SIG-M5 (cell line): Measurements from ENCODE around the gene HIPK2.

Experiments used
- DNase-seq: peaks from one replicate; lab custom pipeline; 2025; lab: John Stamatoyannopoulos, UW

Gene HIPK2

DNA sequence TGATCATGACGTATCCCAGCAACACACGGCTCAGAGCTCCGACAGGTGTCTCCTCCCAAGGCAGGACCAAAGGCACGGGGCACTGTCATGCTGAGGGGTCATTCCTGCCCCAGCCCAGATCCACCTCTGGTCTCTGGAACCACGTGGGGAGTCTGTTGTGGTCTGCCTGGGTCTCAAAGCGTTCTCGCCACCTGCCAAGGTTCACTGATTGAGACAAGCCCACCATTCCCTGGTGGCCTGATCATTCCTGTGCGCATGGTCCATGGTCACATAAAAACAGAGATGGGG, 83.5 kb downstream of the HIPK2 start:
- no peak for DNase-seq

DNA sequence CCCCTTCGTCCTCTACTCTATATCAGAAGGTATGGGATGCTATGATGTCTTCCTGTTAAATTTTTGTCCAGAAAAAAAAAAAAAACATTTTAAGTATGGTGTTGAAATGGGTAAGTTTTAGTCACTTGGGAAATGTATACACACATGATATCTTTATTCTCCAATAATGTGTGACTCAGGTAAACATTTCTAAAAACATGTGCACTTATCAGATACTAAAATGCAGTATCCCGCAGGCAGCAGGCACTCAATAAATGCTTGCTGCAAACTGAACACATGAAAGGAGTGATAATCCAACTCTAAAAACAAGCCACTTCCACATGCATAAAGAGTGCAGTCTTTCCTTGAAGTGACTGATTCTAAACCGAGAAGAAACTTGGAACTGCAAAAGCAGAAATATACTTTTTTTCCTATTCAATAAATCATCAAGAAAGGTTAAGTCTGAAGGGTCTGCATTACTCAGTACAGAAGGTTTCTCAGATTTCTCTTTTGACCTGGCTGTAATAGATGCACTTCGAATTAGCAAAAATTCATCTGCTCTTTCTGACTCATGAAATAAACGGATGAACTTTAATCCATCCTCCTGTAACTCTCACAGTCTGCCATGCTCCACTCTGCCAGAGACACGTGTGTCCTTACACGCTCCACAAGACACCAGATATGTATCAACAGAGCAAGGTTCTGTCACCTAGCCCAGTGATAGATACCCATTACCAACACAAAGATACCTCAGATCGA, 84.0 kb downstream of the HIPK2 start:
- no peak for DNase-seq

DNA sequence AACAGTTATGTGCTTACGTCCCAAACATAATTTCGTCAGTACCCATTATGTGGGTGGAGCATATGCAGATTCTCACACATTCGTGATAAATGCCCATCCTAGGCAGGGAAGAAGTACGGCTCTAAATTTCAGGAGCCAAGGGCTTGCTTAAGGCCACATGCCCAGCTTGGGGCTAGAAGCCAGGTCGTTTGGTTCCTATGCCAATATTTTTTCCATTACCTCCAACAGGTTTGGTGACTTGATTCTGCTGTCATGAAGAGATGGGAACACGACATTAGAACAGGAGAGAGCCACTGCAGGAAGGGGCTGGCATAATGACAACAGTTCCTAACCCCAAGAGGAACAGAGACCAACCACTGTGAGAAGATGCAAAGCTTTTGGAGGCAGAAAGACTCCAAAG, 85.1 kb downstream of the HIPK2 start:
- no peak for DNase-seq

DNA sequence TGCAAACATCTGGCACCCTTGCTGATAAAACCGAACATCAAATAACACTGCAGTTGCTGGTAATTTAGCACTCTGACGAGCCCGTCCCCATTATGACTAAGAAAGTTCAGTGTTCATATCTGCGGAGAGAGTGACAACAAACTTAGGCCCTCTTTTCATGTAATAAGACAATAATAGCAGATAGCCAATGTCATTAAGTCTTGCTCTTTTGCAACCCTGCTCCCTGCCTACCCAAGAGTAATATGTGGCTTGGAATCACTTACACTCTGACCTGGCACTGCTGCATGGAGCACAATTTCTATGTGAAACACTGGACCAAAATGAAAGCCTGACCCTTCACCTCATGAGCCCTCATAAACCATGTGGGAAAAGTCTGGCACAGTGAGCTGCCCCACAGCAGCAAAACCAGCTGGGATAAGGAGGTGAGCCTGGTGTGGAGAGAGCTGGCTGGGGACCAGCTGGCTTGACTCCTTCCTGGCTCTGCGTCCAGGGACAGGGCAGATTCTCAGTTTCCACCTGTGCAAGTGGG, 86.5 kb downstream of the HIPK2 start:
- DNase-seq, result no peak

DNA sequence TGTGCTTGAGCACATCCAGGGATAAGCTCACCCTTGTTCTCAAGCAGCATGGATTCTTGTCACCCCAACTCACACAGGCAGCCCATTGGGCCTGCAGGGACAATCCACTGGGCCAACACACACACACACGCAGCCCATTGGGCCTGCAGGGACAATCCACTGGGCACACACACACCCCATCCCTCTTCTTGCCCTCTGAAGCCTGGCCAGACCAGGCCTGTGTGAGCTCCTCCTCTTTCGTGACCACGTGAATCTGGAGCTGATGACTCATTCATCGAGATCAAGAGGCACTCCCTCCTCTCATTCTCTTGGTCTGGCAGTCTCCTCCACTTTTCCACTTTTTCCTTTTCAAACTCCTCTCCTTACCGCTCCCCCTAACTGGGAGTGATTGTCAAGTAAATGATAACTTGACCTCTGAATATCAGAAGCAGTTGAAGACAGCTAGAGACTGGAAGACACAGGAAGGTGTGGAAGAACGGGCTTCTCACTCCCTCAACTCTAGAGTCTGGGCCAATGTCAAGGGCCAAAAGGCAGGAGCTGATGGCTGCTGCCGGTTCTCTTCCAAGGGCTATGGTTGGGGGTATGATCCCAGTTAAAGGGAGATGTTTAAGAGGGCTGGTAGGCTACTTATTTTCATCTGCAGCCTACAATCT, 89.7 kb downstream of the HIPK2 start:
- DNase-seq, result no peak

DNA sequence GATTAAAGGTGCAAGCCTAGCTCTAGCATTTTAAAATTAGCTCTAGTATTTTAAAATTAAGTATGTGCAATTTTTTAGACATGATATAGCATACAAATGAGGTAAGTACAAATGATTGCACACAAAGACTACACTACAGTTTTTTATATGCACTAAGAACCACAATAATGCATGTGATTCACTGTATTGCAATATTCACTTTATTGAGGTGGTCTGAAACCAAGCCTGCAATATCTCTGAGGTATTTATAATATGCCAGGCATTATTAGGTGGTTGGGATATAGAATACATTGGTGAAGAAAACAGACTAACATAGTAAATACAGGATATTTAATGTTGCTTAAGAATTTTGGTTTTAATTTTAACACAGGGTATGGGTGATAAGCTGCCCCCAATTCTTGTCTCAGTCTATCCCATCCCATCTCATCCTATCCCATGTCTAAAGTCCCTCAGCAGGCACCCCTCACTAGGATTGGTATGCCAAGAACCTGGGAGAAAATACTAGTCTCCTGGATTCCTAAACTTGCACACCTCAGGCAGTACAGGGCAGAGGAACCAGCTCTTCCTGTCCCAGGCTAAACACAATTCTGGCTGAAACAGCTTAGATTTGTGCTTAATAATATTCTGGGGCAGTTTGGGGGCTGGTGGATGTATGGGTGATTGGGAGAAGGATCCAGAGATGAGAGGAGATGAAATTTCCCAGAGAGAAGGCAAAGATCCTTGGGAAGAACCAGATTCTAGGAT, 90.4 kb downstream of the HIPK2 start:
- DNase-seq, result no peak

DNA sequence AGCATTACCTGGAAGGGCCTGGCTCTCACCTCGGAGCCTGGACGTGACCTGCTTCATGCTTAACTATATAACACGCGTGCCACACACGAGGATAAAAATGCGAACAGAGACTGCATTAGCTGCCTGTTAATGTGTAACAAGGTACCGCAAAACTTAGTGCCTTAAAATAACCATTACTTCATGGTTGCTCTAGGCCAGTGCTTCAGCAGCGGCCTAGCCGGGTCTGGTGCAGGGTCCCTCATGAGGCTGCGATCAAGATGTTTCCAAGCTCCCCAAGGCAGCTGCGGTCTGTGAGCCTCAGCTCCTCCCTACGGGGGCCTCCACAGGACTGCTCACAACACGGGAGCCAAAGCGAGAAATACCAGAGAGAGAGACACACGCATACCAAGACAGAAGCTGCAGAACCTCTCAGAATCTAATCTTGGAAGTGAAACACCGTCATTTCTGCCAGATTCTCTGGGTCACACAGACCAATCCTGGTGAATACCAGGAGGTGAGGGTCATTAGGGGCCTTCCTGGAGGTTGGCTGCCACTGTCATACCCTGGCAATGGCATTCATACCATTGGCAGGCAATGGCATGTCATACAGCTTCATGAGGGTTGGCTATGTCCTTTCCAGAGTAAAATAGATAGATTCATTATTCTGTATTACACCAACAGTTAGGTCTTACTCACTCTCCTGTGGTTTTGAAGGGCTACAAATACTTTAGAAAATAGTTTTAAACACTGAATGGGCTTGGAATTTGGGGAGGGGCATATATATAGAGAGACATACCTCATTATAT, 94.5 kb downstream of the HIPK2 start:
- DNase-seq, result no peak

DNA sequence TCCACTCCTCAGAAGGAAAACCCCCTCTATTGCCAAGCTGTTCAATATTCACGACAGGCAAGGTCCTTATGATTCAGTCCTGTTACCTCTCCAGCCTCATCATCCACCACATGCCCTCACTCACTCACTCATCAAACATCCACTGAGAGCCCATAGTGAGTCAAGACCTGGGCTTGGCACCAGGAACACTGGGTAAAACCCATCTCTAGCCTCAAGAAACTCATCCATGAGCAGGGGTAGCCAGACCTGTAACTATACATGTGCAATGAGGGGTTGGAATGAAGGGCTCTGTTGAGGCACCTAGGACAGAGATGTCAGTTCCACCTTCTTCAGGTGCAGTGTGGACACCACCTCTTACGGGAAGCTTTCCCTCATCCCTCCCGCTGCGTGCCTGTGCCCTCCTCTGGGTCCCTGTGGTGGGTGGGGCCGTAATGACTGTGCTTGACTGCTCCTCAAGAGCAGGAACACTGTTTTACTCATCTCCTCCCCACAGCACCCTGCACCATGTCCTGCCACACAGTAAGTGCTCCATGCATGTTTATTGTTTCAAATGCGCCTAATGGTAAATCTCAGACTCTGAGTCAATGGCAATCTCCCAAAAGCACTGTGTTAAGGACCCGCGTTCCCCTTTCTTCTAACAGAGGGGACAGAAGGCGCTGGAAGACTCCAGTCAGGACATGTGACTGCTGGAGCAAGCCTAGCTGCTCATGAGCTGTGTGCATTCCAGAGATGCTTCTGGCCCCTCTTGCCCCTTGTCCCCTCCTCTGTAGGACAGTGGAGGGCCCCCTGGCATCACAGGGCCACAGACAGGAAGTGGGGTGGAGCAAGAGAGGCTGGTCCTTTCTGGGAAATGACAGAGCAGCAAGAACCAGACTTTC, 95.4 kb downstream of the HIPK2 start:
- no peak for DNase-seq

DNA sequence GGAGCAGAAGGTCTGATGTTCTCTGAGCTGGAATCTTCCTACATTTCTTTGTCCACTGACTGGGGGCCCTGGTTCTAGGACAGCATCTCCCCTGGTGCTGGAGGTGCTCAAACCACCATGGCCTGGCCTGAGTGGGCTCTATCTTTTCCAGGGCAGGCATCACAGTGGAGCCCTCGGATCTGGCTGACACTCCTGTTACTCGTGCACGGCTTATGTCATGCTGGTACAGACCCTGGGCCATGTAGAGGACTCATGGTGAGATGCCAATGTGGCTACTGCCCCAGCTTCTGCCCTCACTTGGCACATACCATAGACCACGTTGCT, 96.0 kb downstream of the HIPK2 start:
- DNase-seq, result no peak

DNA sequence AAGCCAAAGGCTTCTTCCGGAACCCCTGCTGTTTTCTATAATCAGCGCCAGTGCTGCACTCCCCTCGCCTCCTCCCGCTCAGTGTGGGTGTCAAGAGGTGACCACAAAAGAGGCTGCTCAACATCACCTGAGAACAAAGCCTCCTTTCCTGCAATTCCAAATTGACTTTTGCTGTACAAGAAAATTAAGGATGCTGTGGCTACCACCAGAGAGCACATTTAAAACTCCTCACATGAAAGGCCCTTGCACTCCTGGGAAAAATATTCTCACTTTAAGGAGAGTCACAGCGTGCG, 96.4 kb downstream of the HIPK2 start:
- no peak for DNase-seq

DNA sequence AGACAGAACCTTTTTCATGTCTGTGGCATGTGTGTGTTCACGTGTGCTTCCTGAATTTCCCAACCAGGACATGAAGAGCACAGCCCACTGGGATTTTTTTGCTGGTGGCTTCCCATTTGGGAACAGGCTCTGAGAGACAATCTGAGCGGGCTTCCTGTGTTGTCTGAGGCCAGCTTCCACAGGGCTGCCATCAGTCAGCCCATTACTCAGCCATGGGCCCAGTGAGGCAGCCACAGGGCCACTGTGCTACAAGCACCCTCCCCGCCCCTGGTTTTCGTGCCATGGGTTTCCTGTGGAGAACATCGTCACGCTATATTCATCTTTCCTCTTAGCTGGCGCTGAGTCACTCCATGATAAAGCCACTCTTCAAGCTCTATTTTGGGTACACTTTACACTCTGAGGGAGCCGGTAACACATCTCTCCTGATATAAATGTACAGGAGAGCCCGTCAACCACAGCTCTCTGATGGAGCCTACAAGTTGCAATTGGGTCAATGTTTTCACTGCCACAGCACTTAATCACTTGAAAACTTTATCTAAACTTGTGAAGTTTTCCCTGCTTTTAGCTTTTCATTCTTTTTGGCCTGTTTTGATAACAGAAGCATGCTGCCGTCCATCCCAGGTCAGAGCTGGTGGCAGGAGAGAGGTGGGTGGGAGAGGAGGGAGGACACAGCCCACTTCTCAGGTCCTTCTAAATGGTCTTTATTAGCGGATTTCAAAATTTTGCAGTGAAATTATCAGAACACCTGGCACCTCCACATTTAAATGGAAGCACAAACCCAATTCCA, 96.9 kb downstream of the HIPK2 start:
- peak; percentile 27 for DNase-seq

DNA sequence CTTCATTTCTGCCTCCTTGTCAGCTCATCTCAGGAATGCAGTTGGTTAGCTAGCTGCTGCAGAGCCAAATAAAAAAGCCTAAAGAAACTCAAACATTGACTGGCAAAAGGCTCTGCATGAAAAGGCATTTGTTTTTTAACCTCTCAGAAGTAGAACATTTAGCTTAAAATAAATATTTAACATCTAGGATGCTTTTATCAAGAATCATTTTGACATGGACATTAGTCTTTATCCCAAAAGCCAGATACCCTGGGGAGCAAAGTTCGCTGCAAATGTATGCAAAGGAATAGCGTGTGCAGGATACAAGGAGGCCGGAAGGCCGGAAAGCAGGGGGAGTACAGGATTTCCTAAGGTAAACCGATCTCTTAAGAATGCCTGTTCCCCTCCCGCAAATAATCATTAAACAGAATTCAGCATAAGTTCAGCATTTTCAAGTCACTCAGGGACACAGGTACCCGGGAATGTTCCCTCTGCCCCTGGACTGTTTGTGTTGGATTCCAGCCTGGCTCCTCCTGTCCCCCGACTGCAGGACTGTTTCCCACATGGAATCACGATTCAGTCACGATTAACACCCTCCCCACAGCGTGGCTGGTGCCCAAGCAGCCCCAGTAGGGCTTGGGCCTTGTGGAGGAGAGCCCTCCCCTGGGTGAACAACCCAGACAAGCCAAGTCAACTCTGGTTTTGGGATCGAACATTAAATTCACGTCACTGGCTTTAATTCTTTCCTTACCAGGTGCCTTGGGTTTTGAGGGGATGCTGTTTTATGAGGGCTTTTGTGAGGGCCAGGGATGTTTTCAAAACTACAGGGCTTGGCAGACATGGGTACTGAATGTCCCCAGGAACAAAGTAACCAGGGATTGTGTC, 97.8 kb downstream of the HIPK2 start:
- no peak for DNase-seq

DNA sequence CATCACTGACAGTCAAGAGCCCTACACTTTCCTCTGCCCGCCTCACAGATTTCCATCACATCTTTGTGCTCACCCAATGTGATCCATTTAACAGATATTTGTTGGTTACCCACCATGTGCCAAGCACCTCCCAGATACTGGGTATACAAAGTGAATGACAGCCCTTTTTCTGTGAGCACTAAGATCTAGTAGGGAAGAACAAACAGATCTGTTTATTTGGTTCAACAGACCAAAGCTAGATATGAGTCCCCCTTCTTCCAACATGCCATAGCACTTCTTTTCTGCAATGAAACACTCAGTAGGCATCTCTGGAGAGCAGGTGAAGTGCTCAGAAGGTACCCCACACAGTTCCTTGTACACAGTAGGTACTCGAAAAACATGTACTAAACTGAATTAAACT, 101.4 kb downstream of the HIPK2 start:
- no peak for DNase-seq

DNA sequence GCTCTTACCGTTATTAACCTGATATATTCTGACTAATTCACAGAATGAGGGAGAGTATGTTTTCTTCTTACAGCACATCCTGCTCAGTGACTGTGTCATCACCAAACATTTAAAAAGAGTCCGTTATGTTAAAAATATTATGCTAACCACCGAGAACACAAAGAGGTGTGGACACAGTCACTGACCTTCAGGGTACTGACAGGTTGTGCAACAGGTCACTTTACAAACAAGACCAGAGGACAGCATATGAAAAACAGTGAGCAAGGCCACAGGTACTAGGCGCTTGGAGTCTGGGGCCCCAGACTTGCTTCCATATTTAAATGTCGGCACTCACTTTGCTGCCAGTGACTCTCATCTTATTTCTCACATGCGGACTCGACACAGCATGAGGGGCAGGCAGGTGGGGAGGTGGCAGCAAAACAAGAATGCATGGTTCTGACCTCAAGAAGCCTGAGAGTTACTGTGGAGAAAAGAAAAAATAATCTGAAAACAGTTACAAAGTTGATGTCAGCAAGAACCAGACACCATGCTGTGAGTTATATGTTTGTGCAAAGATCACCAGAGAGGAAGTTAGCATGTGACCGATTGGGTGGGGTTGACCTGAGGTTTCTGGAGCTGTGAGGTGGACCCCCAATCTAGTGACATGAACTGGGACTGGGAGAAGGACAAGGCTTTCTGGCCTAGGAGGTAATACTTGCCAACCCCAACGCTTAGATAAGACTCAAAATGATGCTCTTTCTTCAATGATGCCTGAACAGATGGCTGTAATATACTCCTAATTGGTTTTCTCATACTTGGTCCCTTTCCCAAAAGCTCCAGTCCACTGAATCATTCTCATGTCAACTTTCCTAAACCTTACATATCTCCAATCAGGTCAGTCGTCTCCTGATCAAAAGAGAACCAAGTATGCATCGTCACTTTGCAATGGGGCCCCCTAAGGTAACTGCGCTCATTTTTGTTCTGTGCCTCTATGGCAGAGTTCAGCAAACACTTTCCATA, 102.4 kb downstream of the HIPK2 start:
- DNase-seq, result no peak

DNA sequence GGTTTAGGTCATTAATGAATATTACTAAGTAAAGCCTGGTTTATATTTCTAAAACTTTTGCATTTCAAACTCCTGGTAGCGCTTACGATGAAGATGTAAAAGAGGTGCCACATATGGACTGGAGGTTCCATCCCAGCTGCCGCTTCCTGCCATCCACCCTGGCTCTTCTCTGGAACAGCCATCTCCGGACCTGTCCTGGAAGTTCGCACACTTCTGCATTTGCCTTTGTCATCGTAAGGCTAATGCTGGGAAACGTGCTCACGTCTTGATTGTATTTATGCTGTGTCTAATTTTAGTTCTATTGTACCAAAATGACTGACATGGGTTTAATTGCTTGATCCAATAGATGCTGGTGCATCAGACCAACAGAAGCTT, 103.1 kb downstream of the HIPK2 start:
- no peak for DNase-seq

DNA sequence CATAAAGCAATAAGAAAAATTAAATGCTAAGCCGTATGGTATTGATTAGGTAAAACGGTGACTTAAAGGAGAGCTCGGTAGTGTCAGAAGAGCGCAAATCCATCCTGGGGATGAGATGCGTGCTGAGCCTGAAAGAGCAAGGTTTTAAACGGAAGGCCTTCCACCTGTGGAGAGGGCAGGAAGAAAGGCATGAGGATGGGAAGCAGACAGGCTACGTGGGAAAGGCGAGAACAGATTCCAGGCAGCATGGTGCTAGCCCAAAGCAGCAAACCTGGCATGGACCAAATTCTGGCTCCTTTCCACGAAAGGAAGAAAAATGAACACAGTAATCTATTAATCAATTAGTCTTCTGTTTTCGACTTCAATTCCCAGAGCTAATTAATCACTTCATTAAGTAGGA, 103.5 kb downstream of the HIPK2 start:
- DNase-seq, result no peak

DNA sequence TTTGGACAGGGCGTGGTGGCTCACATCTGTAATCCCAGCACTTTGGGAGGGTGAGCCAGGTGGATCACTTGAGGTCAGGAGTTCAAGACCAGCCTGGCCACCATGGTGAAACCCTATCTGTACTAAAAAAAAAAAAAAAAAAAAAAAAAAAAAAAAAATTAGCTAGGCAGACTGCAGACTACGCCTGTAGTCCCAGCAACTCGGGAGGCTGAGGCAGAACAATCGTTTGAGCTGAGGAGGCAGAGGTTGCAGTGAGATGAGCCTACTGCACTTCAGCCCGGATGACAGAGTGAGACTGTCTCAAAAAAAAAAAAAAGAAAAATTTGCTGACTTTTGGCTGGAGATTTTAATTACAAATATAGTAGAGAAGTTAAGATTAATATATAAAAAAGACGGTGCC, 104.0 kb downstream of the HIPK2 start:
- no peak for DNase-seq

DNA sequence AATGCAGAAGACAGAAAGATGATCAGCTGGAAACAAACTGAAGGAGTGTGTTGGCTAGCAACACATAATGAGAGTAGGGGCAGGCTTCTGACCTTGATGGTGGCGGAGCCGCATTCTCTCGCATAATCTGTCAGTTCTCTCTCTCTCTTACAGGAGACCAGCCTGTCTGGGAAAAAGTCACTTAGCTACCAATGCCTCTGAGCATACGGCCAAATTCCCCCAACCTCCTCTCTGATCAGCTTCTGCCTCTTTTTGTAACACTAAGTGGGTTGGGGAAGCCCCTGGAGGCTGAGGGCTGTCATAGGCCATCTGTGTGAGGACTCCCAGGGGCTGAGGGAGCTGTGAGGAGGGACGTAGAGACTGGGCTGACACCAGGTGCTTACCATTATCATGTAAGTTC, 104.6 kb downstream of the HIPK2 start:
- DNase-seq, result no peak

DNA sequence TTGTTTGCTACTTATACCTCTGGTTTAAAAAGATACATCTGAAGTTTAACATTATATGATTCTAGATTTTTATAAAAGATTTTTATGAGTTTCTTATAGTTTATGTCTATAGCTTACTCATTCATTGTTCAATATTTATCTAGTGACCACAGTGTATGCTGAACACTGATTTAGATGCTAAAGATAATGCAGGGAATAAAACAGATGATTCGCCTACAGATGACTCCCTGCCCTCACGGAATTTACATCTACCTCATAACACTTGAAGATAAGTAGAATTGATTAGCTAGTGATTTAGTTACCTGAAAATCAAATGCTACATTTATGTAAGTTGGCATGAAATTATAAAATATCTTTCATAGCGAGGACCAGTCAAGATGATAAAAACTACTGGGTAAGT, 105.8 kb downstream of the HIPK2 start:
- no peak for DNase-seq
